Measurements from ENCODE around the gene SLC25A25.

DNA sequence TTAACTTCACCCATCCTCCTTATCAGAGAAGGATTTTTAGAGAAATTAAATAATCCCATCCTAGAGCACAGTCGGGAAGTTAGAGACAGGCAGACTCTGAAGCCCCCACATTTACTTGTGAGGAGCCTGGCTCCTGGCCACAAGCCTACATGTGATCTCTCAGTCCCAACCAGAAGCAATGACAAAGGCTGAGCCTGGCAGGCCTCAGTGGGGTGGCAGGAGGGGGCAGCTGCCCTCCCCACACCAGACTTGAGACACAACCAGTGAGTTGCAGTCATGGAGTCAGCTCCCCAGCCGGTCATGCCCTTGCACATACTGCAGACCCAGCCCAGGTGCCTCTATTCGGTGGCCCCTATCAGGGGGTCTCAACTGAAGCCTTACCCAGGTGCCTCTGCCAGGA lies 11.9 kb upstream of the SLC25A25 start:
- TF ChIP-seq, protein P1, sequence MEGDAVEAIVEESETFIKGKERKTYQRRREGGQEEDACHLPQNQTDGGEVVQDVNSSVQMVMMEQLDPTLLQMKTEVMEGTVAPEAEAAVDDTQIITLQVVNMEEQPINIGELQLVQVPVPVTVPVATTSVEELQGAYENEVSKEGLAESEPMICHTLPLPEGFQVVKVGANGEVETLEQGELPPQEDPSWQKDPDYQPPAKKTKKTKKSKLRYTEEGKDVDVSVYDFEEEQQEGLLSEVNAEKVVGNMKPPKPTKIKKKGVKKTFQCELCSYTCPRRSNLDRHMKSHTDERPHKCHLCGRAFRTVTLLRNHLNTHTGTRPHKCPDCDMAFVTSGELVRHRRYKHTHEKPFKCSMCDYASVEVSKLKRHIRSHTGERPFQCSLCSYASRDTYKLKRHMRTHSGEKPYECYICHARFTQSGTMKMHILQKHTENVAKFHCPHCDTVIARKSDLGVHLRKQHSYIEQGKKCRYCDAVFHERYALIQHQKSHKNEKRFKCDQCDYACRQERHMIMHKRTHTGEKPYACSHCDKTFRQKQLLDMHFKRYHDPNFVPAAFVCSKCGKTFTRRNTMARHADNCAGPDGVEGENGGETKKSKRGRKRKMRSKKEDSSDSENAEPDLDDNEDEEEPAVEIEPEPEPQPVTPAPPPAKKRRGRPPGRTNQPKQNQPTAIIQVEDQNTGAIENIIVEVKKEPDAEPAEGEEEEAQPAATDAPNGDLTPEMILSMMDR (IDR thresholded peaks at IDR 0.05), result no peak
- TF ChIP-seq POLR2AphosphoS5 (IDR thresholded peaks at IDR 0.05), result no peak

All from prostate gland (tissue), 2 donors.